Tibial artery (tissue), 4 donors: ENCODE measurements around the gene FSD1L.

Source experiments
- DNase-seq, 2 donors: peaks; one replicate each; pipeline ENCODE4 v3.0.0-alpha.2; 2019
- H3K27ac ChIP-seq, 2 donors: fragments of 200-600 bp; sonication (generic) in 1 of 2; 1 replicate in 1 of 2; 2 replicates in 1 of 2; pipeline ENCODE4 v1.5.1; 2018 to 2019; ENCODE audit warnings: mild to moderate bottlenecking in 1 of 2
- H3K27me3 ChIP-seq, 2 donors: fragments of 200-600 bp; sonication (generic) in 1 of 2; one replicate each; pipeline versions ENCODE4 v1.5.1 to v1.6.0; 2016 to 2019
- H3K36me3 ChIP-seq, 3 donors: fragments of 200-600 bp; sonication (generic) in 2 of 3; one replicate each; pipeline ENCODE4 v1.5.1; 2016 to 2019; ENCODE audit warnings: mild to moderate bottlenecking in 2 of 3
- H3K4me1 ChIP-seq, 4 donors: fragments of 200-600 bp; sonication (generic) in 2 of 4; 1 replicate in 3 of 4; 2 replicates in 1 of 4; pipeline ENCODE4 v1.5.1; 2016 to 2019
- H3K4me3 ChIP-seq, 2 donors: fragments of 200-600 bp; sonication (generic) in 1 of 2; 1 replicate in 1 of 2; 2 replicates in 1 of 2; pipeline ENCODE4 v1.5.1; 2018 to 2019; ENCODE audit warnings: mild to moderate bottlenecking in 2 of 2
- H3K9me3 ChIP-seq, 3 donors: fragments of 200-600 bp; sonication (generic) in 1 of 3; one replicate each; pipeline ENCODE4 v1.5.1; 2016 to 2019
- intact Hi-C: fragments of 100-400 bp; cut with DNase I; formaldehyde crosslinking; loops from one replicate; pipeline ENCODE4 v1.15.0; 2023; ENCODE audit warnings: low total_unique reads
- TF ChIP-seq, protein P1 (sequence below), 2 experiments: fragments of 200-600 bp in 1 of 2; fragments of 450-650 bp in 1 of 2; IDR thresholded peaks; one replicate each; pipeline ENCODE4 v1.5.1; 2017 to 2019; ENCODE audit warnings: antibody characterized with exemption in 2 of 2, mild to moderate bottlenecking in 1 of 2, moderate library complexity in 1 of 2

Gene FSD1L

DNA sequence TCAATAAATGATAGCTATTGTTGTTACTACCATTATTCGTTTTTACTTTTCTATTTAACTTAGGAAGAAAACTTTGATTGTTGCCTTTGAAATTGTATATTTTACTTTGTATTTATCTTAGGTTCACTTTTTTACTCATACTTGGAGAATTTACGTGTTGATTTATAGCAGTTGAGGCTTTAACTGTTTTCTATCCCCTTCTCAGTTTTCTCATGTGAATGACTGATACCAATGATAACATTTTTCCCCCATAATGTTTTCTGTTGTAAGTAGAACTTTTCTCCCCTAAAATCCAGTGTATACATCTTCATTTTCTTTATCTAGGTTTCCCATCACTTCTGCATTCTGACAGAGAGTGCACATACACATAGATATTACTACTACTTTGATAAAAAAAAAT lies 54.4 kb downstream of the FSD1L start:
- no peaks in the 10 kb centered on the region for H3K9me3 ChIP-seq
- no peak overlapping the region for H3K4me3 ChIP-seq
- no peaks in the 10 kb centered on the region for H3K27me3 ChIP-seq
- no peak overlapping the region for H3K27ac ChIP-seq
- peaks cover 0 to 8% (median 4%) of the 10 kb centered on the region in 3 donors for H3K36me3 ChIP-seq
- H3K4me1 ChIP-seq: peaks cover 0 to 2% (median 0%) of the 10 kb centered on the region in 4 donors
- TF ChIP-seq, protein P1, sequence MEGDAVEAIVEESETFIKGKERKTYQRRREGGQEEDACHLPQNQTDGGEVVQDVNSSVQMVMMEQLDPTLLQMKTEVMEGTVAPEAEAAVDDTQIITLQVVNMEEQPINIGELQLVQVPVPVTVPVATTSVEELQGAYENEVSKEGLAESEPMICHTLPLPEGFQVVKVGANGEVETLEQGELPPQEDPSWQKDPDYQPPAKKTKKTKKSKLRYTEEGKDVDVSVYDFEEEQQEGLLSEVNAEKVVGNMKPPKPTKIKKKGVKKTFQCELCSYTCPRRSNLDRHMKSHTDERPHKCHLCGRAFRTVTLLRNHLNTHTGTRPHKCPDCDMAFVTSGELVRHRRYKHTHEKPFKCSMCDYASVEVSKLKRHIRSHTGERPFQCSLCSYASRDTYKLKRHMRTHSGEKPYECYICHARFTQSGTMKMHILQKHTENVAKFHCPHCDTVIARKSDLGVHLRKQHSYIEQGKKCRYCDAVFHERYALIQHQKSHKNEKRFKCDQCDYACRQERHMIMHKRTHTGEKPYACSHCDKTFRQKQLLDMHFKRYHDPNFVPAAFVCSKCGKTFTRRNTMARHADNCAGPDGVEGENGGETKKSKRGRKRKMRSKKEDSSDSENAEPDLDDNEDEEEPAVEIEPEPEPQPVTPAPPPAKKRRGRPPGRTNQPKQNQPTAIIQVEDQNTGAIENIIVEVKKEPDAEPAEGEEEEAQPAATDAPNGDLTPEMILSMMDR (IDR thresholded peaks at IDR 0.05): no peak
- intact Hi-C loops: no loop called here
- DNase-seq: no peak

DNA sequence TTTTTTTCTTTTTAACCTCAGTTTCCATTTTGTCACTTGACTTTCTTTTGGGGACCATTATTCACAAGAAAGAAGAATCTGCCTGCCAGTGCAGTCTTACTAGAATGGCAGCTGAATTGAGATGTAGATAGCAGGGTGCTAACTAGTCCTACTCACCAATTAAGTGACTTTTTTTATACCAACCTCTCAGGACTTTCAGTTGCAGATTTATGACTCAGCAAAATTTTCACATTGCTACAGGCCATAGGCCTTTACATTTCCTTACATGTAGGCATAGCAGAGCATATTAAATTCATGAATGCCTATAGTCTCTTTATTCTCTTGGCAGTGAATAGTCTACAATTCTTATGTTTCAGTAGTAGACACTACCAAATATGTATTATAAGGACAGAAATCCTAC lies 56.0 kb downstream of the FSD1L start:
- H3K27me3 ChIP-seq: no peaks in the 10 kb centered on the region
- no peak overlapping the region for H3K4me3 ChIP-seq
- intact Hi-C loops: no loop called here
- no peaks in the 10 kb centered on the region for H3K4me1 ChIP-seq
- TF ChIP-seq, protein P1 (IDR thresholded peaks at IDR 0.05): no peak
- H3K9me3 ChIP-seq: no peaks in the 10 kb centered on the region
- H3K27ac ChIP-seq: no peak overlapping the region
- peaks cover 0 to 13% (median 4%) of the 10 kb centered on the region in 3 donors for H3K36me3 ChIP-seq
- no peak for DNase-seq

DNA sequence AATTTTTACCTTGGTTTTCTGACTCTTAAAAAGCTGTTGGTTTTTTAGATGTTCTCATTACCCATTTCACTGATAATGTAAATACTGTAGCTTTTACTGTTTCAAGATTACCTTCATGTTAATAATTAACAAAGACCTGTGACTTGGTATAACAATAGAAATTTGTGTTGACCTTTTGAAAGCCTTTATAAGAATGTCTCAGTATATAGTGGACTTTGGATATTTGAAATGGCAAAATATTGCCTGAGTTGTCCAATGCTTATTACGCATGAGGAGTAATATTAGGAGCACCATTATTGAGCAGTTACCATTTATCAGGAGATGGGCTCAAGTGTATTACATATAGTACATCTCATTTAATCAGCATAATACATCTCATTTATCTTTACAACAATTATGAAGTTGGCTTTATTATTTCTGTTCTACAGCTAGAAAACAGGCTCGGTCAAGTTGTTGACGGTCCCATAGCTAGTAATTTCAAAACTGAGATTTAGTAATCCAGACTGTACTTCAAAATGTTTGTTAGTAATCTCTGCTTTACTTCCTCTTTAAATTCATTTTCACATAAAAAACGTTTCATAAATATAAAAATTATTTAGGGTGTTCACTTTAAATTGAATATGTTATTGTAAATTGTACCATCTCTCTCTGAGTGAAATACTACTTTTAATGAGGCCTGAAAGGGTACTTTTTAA lies 59.4 kb downstream of the FSD1L start:
- no peaks in the 10 kb centered on the region for H3K4me1 ChIP-seq
- no peaks in the 10 kb centered on the region for H3K27me3 ChIP-seq
- TF ChIP-seq, protein P1 (IDR thresholded peaks at IDR 0.05): no peak
- H3K36me3 ChIP-seq: peaks cover 0 to 13% (median 4%) of the 10 kb centered on the region in 3 donors
- intact Hi-C loops: no loop called here
- no peak overlapping the region for H3K27ac ChIP-seq
- no peak overlapping the region for H3K4me3 ChIP-seq
- DNase-seq: no peak
- no peaks in the 10 kb centered on the region for H3K9me3 ChIP-seq

DNA sequence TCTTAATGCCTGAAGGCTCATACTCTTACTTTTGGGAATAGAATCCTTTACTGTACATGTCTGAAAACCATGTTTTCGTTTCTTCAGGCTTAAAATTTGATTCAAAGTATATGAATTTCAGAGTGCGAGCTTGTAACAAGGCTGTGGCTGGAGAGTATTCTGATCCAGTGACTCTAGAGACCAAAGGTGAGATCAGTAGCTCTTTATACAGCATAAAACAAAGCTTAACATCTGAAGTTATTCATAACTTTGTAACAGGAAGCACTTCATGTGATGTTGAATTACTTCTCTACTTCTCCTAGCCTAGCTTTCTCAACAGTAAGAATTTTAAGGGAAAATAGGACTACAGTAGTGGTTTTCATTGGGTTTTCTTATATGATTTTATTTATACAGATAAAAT lies 60.7 kb downstream of the FSD1L start:
- Histone ChIP-seq H3K9me3 (no peaks in the 10 kb centered on the region), H3K36me3 (peaks cover 0 to 13% (median 8%) of the 10 kb centered on the region in 3 donors), H3K27me3 (no peaks in the 10 kb centered on the region), H3K27ac (no peak overlapping the region), H3K4me1 (no peaks in the 10 kb centered on the region), H3K4me3 (no peak overlapping the region)
- DNase-seq: no peak
- TF ChIP-seq, protein P1 (IDR thresholded peaks at IDR 0.05): no peak
- intact Hi-C loops: no loop called here

DNA sequence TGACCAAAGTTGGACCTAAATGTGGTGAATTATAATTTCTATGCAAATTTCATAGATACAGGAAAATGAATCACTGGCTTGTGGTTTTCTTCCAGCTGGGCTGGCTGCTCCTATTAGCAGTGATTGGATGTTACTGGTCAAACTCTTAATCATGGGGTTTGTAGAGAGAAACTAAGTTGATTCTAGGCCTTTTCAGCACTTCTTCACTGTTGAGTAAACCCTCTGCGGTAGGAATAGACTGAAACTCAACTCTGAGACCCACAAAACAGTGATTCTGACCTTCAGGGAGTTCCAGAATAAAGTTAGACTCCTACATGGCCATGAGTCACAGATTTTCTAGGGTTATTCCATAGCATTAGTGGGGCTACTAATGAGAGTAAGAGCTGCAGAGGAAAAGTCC lies 62.2 kb downstream of the FSD1L start:
- Histone ChIP-seq H3K4me3 (no peak overlapping the region), H3K27ac (no peak overlapping the region), H3K9me3 (no peaks in the 10 kb centered on the region), H3K36me3 (peaks cover 2 to 20% (median 14%) of the 10 kb centered on the region in 3 donors), H3K27me3 (no peaks in the 10 kb centered on the region), H3K4me1 (no peaks in the 10 kb centered on the region)
- DNase-seq: no peak
- intact Hi-C loops: no loop called here
- TF ChIP-seq, protein P1 (IDR thresholded peaks at IDR 0.05): no peak
